H1 (cell line): ENCODE results near the gene ATP6V0A4. TPM values are rescaled to one million over a fixed set of nuclear protein-coding genes. Genes with fewer than 3 reads are reported as not detected.

ENCODE experiments used
- CTCF ChIA-PET: fragments of 300-600 bp; sonication (Branson Sonifier 250); formaldehyde crosslinking; loops from one replicate; lab custom pipeline; 2021; ENCODE audit not compliant: partially characterized antibody; lab: Charles Lee
- POLR2A ChIA-PET: fragments of 300-600 bp; sonication (Branson Sonifier 250); formaldehyde crosslinking; loops from one replicate; lab custom pipeline; 2021; ENCODE audit warnings: inconsistent platforms; ENCODE audit not compliant: partially characterized antibody; lab: Charles Lee
- DNase-seq, 2 experiments: peaks; one replicate each; pipeline versions ENCODE4 v3.0.0 to v3.0.0-alpha.2; 2010 to 2022; ENCODE audit warnings: low spot score in 2 of 2, low read depth in 1 of 2, mixed read lengths in 1 of 2
- FAIRE-seq: peaks from 2 replicates; lab custom pipeline; 2011; peaks lifted over from hg19 to GRCh38; lab: Jason Lieb, UNC
- H2AFZ ChIP-seq: 2 replicates; pipeline ENCODE4 v1.8.1; 2012; ENCODE audit warnings: low read length, inconsistent platforms
- H2AK5ac ChIP-seq: 2 replicates; pipeline ENCODE4 v1.6.1; 2013; ENCODE audit warnings: low read depth, low read length
- H2BK120ac ChIP-seq: replicated peaks from 2 replicates; pipeline ENCODE3; 2013; ENCODE audit warnings: low read depth, low read length, inconsistent platforms
- H2BK12ac ChIP-seq: 2 replicates; pipeline ENCODE4 v1.6.1; 2013; ENCODE audit warnings: low read depth, low read length
- H2BK15ac ChIP-seq: 2 replicates; pipeline ENCODE4 v1.6.1; 2013; ENCODE audit warnings: low read length
- H2BK20ac ChIP-seq: 2 replicates; pipeline ENCODE4 v1.6.1; 2013; ENCODE audit warnings: low read length
- H2BK5ac ChIP-seq: 2 replicates; pipeline ENCODE4 v1.6.1; 2013; ENCODE audit warnings: low read depth, low read length
- H3K14ac ChIP-seq: 2 replicates; pipeline ENCODE4 v1.6.1; 2013; ENCODE audit warnings: inconsistent platforms; ENCODE audit not compliant: insufficient read length
- H3K18ac ChIP-seq: 2 replicates; pipeline ENCODE4 v1.6.1; 2013; ENCODE audit warnings: low read length; ENCODE audit errors: extremely low read depth
- H3K23ac ChIP-seq: 2 replicates; pipeline ENCODE4 v1.6.1; 2013; ENCODE audit warnings: inconsistent platforms; ENCODE audit not compliant: insufficient read length
- H3K23me2 ChIP-seq: 2 replicates; pipeline ENCODE4 v1.6.1; 2013; ENCODE audit warnings: low read depth, low read length
- H3K27ac ChIP-seq: 2 replicates; pipeline ENCODE4 v1.6.1; 2011; ENCODE audit warnings: low read depth, low read length, inconsistent platforms
- H3K27me3 ChIP-seq, 4 experiments: replicated peaks in 1 of 4; 1 replicate in 1 of 4; 2 replicates in 3 of 4; pipeline versions ENCODE4 v1.6.1 to v1.8.1; 2011 to 2013; ENCODE audit warnings: low read length in 3 of 4, mild to moderate bottlenecking in 3 of 4, inconsistent platforms in 2 of 4, mixed read lengths in 2 of 4, moderate library complexity in 1 of 4; ENCODE audit not compliant: control insufficient read depth in 3 of 4, insufficient read depth in 3 of 4; ENCODE audit errors: extremely low read depth in 1 of 4
- H3K36me3 ChIP-seq, 4 experiments: 2 replicates each; pipeline versions ENCODE4 v1.6.1 to v1.8.1; 2011 to 2013; ENCODE audit warnings: mild to moderate bottlenecking in 4 of 4, low read length in 3 of 4, moderate library complexity in 2 of 4, control low read depth in 1 of 4, inconsistent platforms in 1 of 4; ENCODE audit not compliant: insufficient read depth in 4 of 4, control insufficient read depth in 2 of 4
- H3K4ac ChIP-seq: replicated peaks from 2 replicates; pipeline ENCODE3; 2013; ENCODE audit warnings: low read length, low read depth, mixed read lengths, inconsistent platforms; ENCODE audit not compliant: insufficient read length
- H3K4me1 ChIP-seq, 4 experiments: replicated peaks in 1 of 4; 1 replicate in 1 of 4; 2 replicates in 3 of 4; pipeline versions ENCODE4 v1.6.1 to v1.8.1; 2011 to 2013; ENCODE audit warnings: low read length in 3 of 4, inconsistent platforms in 2 of 4, mixed read lengths in 1 of 4; ENCODE audit not compliant: insufficient read depth in 4 of 4, control insufficient read depth in 3 of 4
- H3K4me2 ChIP-seq, 2 experiments: 2 replicates each; pipeline versions ENCODE4 v1.6.1 to v1.8.1; 2011 to 2013; ENCODE audit warnings: low read depth in 2 of 2, low read length in 2 of 2, control low read depth in 1 of 2, inconsistent platforms in 1 of 2, mild to moderate bottlenecking in 1 of 2; ENCODE audit not compliant: insufficient read depth in 1 of 2
- H3K4me3 ChIP-seq, 4 experiments: fragments of 200-600, 300-600 bp in 1 of 4; sonication (generic), shearing (Covaris generic), sonication (Bioruptor Twin) in 1 of 4; 2 replicates each; pipeline versions ENCODE4 v1.5.1 to v1.8.1; 2011 to 2016; ENCODE audit warnings: low read length in 4 of 4, low read depth in 3 of 4, control low read depth in 2 of 4, inconsistent platforms in 2 of 4, mild to moderate bottlenecking in 2 of 4, mixed read lengths in 1 of 4, moderate library complexity in 1 of 4; ENCODE audit not compliant: insufficient read depth in 2 of 4; ENCODE audit errors: extremely low read depth in 1 of 4
- H3K56ac ChIP-seq: replicated peaks from 2 replicates; pipeline ENCODE3; 2013; ENCODE audit warnings: low read depth, mild to moderate bottlenecking, mixed read lengths, low read length, inconsistent platforms; ENCODE audit not compliant: insufficient read length
- H3K79me1 ChIP-seq: 2 replicates; pipeline ENCODE4 v1.6.1; 2013; ENCODE audit warnings: low read depth, low read length, control low read depth
- H3K79me2 ChIP-seq, 2 experiments: 2 replicates each; pipeline versions ENCODE4 v1.6.1 to v1.8.1; 2012 to 2013; ENCODE audit warnings: low read length in 2 of 2, mild to moderate bottlenecking in 2 of 2, inconsistent platforms in 1 of 2; ENCODE audit not compliant: insufficient read depth in 2 of 2, control insufficient read depth in 1 of 2
- H3K9ac ChIP-seq, 4 experiments: replicated peaks in 1 of 4; 1 replicate in 1 of 4; 2 replicates in 3 of 4; pipeline versions ENCODE4 v1.6.1 to v1.8.1; 2011 to 2013; ENCODE audit warnings: low read depth in 3 of 4, low read length in 3 of 4, control low read depth in 2 of 4, mild to moderate bottlenecking in 2 of 4, moderate library complexity in 2 of 4, inconsistent platforms in 1 of 4; ENCODE audit errors: extremely low read depth in 1 of 4
- H3K9me3 ChIP-seq, 2 experiments: 2 replicates each; pipeline versions ENCODE4 v1.6.1 to v1.8.1; 2012 to 2013; ENCODE audit warnings: mild to moderate bottlenecking in 2 of 2, moderate library complexity in 2 of 2, control low read depth in 1 of 2, inconsistent platforms in 1 of 2, low read depth in 1 of 2, low read length in 1 of 2, mixed read lengths in 1 of 2; ENCODE audit not compliant: insufficient read depth in 2 of 2
- H4K20me1 ChIP-seq, 2 experiments: replicated peaks in 1 of 2; 2 replicates each; pipeline versions ENCODE3 to v1.8.1; 2011 to 2013; ENCODE audit warnings: inconsistent platforms in 2 of 2, low read length in 2 of 2, mild to moderate bottlenecking in 1 of 2; ENCODE audit not compliant: insufficient read depth in 2 of 2, control insufficient read depth in 1 of 2
- H4K5ac ChIP-seq: 2 replicates; pipeline ENCODE4 v1.6.1; 2013; ENCODE audit warnings: low read length, low read depth, mixed read lengths, inconsistent platforms; ENCODE audit not compliant: insufficient read length
- H4K8ac ChIP-seq: 2 replicates; pipeline ENCODE4 v1.8.0; 2013; ENCODE audit warnings: mild to moderate bottlenecking, moderate library complexity, low read length, inconsistent platforms; ENCODE audit not compliant: insufficient read depth; ENCODE audit errors: extremely low read depth
- H4K91ac ChIP-seq: replicated peaks from 2 replicates; pipeline ENCODE3; 2013; ENCODE audit warnings: low read length, mixed read lengths, inconsistent platforms; ENCODE audit not compliant: insufficient read length
- EZH2 ChIP-seq: fragments of 200-600 bp; sonication (generic); IDR thresholded peaks from 2 replicates; pipeline ENCODE4 v1.7.1; 2012; ENCODE audit warnings: low read depth, mild to moderate bottlenecking, moderate library complexity, low read length, inconsistent platforms; ENCODE audit not compliant: severe bottlenecking
- WGBS, 2 experiments: shearing (Covaris generic) in 1 of 2; methylation state at CpG; one replicate each; pipeline versions ENCODE4 v1.1.6 to v1.1.7; 2013 to 2015; ENCODE audit warnings: low lambda C conversion rate in 2 of 2, mixed read lengths in 2 of 2, inconsistent platforms in 1 of 2, low coverage in 1 of 2, missing lambda C conversion rate in 1 of 2; ENCODE audit not compliant: insufficient replicate concordance in 2 of 2, insufficient coverage in 1 of 2, insufficient read length in 1 of 2; ENCODE audit errors: extremely low coverage in 1 of 2, missing lambda C conversion rate in 1 of 2; 5-methylcytosine and 5-hydroxymethylcytosine counted together
- polyA plus RNA-seq, 7 experiments: library from polyadenylated mRNA; depleted of rRNA in 3 of 7; stranded (reverse) in 5 of 7; unstranded in 2 of 7; fragments of >200 nt in 5 of 7; fragments of 200-250 nt in 2 of 7; gene quantifications; 1 replicate in 5 of 7; 2 replicates in 1 of 7; 4 replicates in 1 of 7; pipeline versions ENCODE4 v1.2.1 to v1.2.3, GENCODE V29; 2011 to 2013; ENCODE audit warnings: missing spikeins in 2 of 7, mixed read lengths in 2 of 7
- total RNA-seq: library from RNA; stranded (reverse); fragmentation: NEBNext Ultra II Directional; extraction: Animal tissue kit (Norgen Biotek cat#: 25700); gene quantifications from 2 replicates; pipeline ENCODE4 v1.2.1, GENCODE V29; 2021

Gene ATP6V0A4
- total and polyA plus RNA-seq, 2 of the 8 experiments (the other 6 are each of a cell fraction or from before 2014, with no cell fraction given): 0.47 to 1.6 TPM

- Histone ChIP-seq H3K14ac (no peak overlapping the region), H3K4me1 (no peaks in the 10 kb centered on the region; a peak in 3 of 7 replicates), H4K8ac (no peak overlapping the region; the same call in 1 of the 2 replicates), H3K36me3 (no peaks in the 10 kb centered on the region), H2AFZ (no peak overlapping the region), H3K9ac (no peak overlapping the region), H2AK5ac (no peak overlapping the region), H2BK120ac (no peak overlapping the region), H2BK12ac (no peak overlapping the region), H3K23ac (no peak overlapping the region), H4K91ac (no peak overlapping the region), H4K20me1 (no peaks in the 10 kb centered on the region), H3K4ac (no peak overlapping the region), H2BK5ac (no peak overlapping the region), H3K79me2 (no peaks in the 10 kb centered on the region), H2BK20ac (no peak overlapping the region), H3K18ac (no peak overlapping the region), H3K56ac (no peak overlapping the region), H3K79me1 (no peaks in the 10 kb centered on the region), H3K4me2 (no peak overlapping the region), H4K5ac (no peak overlapping the region), H3K27me3 (peaks cover 0 to 4% (median 2%) of the 10 kb centered on the region in 4 experiments; a peak in 4 of 7 replicates), H3K4me3 (no peak overlapping the region), H2BK15ac (no peak overlapping the region), H3K23me2 (no peaks in the 10 kb centered on the region), H3K9me3 (no peaks in the 10 kb centered on the region), H3K27ac (no peak overlapping the region)
- ChIA-PET CTCF (interaction anchor here (1.3 kb wide), 1 partner anchor 29 kb away, joined by 4 read pairs; no protein-coding TSS in a partner anchor), POLR2A (no interaction called here)
- WGBS, 2 experiments: 90% methylated on average over 2 of the region's 2 CpGs; no CpG with 5 or more reads in 1 of the 2 experiments
- FAIRE-seq: no peak
- no peak for DNase-seq
- TF ChIP-seq EZH2: no peak
These were observed 29.8 kb downstream of the ATP6V0A4 start for GRCh38 chr7:138768241-138768640.
